Suppressor macrophage treated with lipopolysaccharide for 4 hours (primary cell): ENCODE results near the gene MDGA2.
"Not testable (repeated sequence)": the region's sequence is repeated elsewhere in the genome, so short reads cannot be mapped to it uniquely, and the experiment has no call there.

Experiments
- DNase-seq: peaks from one replicate; pipeline ENCODE4 v3.0.0-alpha.2; 2020

Gene MDGA2

DNA sequence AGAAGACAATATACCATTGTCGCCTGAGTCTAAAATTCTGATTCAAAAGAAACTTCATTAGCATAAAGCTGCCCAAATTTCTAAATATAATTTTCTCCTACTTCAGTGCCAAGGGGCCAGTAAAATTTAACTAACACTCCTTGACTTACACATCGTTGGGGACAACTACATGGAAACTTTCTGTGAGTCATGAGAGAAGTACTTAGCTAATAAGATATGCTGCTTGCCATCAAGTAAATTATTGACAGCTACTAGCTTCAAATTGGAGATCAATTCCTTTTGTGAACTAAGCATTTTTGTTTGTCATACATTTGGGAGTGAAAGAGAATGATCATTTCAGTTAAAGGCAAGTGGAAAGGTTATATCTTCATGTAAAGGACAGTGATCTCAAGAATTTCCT is 373.3 kb downstream of the MDGA2 start:
- DNase-seq = no peak

DNA sequence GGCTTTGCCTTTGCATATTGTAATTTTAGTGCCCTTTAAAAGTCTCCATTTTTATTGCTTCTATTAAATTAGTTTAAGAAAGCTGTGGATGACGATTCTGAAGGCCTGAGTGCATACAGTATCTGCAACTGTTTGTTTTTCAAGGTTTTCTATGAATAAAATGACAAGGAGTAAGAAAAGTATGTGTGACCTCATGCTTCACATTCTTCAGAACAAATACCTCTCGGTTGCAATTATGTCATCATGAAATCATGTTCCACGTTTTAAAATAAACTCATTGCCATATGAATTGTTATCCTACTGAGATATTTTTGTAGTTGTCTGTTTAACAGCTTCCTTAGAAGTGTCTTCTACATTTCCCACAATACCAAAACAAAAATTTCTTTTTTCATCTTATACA is 374.6 kb downstream of the MDGA2 start:
- DNase-seq = no peak

DNA sequence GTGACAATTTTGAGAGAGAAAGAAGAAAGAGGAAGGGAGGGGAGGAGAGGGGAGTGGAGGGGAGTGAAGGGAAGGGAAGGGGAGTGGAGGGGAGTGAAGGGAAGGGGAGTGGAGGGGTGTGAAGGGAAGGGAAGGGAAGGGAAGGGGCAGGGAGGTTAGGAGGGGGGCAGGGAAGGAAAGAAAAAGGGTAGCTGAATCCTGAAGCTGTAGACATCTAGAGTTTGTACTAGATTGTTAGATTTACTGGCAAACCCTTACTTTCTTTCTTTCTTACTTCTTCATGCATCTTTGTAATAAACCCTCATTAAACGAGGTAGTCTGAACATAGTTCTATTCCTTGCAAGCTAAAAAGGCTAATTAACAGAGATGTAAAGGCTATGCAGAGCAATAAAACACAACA is 378.0 kb downstream of the MDGA2 start:
- DNase-seq = no peak

DNA sequence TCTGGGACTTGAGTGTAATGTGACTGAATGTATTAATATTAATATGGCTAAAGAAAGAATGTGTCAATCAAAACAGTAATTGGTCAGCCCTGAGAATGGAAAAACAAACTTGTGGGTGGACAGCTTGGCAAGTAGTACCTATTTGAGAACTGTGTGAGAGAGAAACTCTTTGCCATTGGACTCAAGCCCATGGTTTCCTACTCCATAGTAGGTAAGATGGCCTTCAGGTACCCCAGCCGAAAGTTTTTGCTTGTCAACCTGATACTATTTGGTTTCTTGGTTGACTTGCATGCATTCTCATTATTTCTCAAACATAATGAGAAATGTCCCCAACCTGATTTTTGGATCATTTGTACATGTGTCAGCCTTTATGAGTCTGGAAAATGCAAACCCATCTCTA is 391.1 kb downstream of the MDGA2 start:
- no peak for DNase-seq

DNA sequence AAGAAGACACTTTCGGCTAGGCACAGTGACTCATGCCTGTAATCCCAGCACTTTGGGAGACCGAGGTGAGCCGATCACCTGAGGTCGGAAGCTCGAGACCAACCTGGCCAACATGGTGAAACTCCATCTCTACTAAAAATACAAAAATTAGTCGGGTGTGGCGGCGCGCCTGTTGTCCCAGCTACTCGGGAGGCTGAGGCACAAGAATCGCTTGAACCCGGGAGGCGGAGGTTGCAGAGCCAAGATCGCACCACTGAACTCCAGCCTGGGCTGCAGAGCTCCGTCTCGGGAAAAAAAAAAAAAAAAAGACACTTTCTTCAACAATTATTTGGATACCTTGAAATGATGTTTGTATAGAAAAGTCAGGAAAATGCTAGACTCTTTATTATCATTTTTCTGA is 393.6 kb downstream of the MDGA2 start:
- DNase-seq = not testable (repeated sequence)

DNA sequence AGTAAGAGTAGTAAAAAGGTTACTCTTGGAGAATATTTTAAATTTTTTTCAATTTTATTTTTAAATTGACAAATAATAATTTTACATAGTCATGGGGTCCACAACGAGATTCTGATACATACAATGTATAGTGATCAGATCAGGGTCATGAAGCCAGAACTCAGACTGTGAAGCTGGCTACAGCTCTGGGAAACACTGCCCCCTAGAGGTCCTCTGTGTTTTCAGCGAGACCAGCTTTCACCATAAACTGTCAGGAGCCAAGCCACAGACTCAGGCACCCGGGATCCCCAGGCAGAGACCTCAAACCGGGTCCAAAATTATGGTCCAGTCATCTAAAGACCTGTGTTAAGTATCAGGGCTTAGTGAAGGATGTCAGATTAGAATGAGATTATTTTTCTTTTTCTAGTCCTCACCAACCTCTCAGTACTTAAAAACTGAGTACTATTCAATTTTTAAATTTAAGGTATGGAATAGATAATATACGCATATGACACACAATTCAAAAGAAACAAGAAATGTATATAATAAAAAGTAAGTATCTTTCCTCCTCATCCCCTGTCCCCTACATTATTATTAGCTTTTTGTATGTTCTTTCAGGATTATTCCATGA is 397.1 kb downstream of the MDGA2 start:
- DNase-seq = peak; percentile 72

DNA sequence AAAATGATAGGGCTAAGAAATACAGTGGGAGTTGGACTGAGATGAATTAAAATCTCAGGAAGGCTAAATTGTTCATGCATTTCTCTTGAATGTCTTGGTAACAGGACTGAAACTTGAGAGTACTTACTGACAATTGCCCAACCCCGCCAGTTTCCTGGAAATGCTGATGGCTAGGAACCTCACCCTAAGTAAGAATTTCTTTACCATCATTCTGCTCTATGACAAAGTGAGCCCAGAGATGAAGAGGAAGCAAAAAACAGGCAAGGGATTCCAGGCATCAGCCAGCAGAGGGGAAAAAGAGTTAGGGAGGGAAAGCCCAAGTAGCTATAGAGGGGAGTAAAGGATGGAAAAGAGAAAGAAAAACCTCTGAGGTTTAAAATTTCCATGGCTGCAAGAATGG is 397.7 kb downstream of the MDGA2 start:
- peak; percentile 4 for DNase-seq

DNA sequence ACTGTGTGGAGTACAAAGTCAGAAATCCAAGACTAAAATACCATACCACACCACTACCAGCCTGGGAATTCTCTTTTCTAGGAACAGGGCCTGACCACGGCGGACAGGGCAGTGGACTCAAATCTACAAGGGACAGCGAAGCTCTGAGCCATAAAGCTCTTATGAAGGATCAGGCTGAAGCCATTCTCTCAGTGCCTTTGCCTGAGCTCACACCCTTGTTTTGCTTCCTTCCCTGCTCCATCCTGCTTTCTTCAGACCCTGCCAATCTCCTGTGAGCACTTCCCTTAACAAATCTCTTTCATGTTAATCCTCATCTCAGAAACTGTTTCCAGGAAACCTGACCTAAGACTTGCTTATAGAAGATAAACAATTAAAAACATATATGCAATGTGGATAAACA is 398.5 kb downstream of the MDGA2 start:
- DNase-seq = no peak

DNA sequence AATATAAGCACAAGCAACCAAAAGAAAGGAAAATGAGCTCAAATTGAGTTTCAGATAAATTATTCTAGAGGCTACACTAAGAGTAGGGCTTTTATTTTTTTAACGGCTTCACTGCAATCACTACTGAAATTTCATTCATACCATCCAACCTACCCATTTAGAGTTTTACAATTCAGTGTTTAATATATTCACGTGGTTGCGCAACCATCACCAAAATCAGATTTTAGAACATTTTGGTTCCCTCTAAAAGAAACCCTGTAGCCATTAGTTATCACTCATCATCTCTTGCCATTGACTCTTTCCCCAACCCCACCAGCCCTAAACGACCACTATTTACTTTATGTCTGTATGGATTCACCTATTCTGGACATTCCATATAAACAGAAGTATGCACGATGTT is 401.5 kb downstream of the MDGA2 start:
- DNase-seq = no peak

DNA sequence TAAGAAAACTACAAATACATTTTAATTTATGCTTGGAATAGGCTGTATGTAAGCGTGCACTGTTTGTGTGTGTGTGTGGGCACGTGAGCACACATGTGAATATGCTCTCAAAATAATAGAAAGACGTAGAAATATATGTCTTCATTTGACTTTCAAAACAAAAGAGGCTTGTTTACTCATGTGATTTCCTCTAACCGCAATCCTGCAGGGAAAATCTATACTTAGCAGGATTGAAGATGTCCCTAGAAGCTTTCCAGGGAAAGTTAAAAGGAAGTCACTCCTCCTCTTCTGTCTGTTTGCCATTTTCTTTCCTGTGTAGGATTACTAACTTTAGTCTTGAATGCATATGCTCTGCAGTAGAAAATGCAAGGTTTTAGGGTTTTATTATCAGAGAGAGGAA is 404.7 kb downstream of the MDGA2 start:
- no peak for DNase-seq

DNA sequence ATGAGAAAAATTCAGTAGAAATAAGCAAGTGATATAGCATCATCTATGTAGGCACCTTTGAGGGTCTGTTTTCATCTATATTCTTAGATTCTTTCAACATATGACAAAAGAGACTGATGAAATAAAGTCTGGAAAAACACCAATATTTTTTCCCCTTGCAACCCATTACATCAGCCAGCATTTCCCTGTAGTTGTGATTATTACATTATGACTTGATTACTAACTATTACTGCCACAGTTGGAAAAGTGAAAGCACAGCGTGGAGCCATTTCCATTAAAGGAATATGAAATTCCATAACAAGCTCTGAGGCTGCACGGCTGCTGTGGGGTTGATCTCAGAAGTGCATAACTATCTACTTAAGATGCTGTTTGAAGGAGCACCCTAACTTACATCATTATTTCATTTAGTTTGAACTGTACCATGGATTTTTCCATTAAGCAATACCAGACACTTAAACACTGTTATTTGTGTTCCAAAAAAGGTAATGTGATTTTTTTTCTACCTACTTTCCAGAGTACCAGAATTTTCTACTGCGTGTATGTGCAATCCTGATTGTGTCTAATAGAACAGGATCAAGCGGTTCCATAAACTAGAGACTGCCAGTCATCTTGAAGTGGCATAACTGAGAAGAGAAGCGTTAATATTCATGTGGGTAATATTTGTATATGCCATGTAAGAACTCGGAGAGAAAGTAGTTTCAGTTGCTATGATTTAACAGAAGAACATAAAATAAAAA is 405.5 kb downstream of the MDGA2 start:
- no peak for DNase-seq

DNA sequence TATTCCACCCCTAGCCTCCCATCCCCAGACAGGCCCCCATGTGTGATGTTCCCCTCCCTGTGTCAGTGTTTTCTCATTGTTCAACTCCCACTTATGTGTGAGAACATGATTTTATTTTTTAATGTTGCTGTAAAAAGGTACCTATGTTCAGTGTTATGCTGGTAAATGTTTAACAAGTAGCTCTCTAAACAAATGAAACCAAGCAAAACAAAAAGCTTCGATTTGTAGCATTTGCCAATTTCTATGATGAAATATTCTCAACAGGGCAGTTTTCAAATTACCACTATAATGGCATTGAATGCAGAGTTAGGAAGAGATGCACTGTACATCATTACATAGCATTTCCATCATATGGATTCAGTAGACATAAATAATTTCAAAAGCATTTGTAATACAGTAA is 410.6 kb downstream of the MDGA2 start:
- no peak for DNase-seq

DNA sequence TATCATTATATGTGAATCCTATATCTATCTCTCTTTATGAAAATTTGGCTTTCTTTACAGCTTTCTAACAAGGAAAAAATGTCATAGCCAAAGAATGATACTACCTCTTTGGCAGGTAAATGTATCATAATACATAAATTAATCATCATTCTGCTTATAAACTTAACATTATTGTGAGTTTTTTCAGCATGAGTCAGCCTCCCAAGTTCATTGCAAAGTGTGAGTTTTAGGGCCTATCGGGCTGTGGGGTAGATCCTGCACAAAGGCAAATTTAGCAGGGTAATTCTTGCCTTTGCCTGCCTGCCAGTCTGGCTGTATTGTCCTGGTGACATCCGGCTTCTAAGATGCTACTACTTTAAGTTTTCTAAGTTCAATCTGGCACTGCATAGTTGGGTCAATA is 412.6 kb downstream of the MDGA2 start:
- no peak for DNase-seq

DNA sequence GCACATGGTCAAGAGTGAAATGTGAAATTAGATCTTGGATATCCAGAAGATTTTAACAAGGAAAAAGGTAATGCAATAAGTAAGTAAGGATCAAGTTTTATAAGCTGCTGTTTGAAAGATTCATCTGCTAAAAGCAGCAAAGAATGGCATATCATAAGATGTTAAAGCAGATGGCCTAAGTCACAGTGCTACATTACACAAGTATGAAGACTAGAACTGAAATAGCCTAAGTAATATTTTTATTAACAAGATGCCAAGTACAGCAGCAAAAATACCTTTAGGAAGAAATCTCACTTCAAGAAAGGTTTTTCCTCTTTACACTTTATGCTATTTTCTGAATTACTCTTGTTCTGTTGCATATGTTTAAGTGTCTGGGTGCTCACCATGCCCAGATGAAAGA is 414.1 kb downstream of the MDGA2 start:
- DNase-seq = no peak

DNA sequence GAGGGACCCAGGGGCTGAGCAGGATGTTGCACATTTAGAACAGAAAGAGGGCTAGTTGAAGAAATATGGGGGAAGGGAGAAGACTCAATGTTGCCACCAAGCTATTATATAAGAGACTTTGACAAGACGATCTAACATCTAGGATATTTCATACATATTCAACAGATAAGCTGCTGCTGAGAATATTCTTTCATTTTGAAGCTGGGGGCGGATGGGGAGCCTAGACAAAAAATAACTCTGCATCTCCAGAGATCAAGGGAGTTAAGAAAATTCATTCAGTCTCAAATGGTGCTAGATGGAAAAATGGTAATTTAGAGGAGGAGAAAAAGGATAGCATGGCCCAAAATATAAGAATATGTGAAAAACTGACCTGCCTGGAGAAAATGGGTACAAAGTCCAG is 415.6 kb downstream of the MDGA2 start:
- no peak for DNase-seq

DNA sequence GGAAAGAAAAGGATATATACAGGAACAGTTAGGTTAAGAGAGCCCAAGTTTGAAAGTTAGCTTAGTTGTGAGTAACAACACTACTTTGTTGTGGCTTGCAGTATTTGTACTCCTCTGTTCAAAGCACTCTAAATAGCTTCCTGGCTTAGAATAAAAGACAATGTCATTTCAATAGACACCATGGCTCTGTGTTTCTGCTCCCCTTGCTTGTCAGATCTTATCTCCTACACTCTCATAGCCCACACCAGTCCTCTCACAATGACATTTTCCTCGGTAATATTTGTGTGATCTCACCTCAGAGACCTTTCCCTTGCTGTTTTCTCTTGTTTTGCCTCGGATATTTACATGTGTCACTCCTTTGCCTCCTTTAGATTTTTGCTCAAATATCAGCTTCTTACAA is 418.4 kb downstream of the MDGA2 start:
- no peak for DNase-seq

DNA sequence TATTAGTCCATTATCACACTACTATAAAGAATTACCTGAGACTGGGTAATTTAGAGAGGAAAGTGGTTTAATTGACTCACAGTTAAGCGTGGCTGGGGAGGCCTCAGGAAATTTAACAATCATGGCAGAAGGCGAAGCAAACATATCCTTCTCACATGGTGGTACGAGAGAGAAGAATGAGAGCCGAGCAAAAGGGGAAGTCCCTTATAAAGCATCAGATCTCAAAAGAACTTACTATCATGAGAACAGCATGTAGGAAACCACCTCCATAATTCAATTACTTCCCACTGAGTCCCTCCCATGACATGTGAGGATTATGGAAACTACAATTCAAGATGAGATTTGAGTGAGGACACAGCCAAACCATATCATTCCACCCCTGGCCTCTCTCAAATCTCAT is 422.6 kb downstream of the MDGA2 start:
- no peak for DNase-seq

DNA sequence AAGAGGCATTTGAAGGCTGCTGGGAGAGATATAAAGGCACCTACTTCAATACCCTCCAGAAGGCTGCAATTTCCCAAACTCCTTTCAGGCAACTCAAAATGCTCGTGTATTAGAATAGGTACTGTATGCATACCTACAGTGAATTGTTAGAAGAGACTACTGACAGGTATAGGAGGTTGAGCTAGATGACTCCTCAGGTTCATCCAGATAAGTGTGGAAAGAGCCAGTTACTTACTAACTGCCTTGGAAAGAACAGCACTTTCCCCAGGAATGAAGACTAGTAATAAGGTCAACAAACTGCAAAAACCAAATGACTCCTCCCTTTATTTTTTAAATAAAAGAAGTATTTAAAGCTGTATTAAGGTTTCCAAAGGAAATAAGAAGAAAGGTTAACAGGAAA is 429.0 kb downstream of the MDGA2 start:
- DNase-seq = no peak

DNA sequence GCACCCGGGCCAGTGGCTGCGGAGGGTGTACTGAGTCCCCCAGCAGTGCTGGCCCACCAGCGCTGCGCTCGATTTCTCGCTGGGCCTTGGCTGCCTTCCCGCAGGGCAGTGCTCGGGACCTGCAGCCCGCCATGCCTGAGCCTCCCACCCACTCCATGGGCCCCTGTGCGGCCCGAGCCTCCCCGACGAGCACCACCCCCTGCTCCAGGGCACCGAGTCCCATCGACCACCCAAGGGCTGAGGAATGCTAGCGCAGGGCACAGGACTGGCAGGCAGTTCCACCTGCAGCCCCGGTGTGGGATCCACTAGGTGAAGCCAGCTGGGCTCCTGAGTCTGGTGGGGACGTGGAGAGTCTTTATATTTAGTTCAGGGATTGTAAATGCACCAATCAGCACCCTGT is 432.8 kb downstream of the MDGA2 start:
- DNase-seq = not testable (repeated sequence)

DNA sequence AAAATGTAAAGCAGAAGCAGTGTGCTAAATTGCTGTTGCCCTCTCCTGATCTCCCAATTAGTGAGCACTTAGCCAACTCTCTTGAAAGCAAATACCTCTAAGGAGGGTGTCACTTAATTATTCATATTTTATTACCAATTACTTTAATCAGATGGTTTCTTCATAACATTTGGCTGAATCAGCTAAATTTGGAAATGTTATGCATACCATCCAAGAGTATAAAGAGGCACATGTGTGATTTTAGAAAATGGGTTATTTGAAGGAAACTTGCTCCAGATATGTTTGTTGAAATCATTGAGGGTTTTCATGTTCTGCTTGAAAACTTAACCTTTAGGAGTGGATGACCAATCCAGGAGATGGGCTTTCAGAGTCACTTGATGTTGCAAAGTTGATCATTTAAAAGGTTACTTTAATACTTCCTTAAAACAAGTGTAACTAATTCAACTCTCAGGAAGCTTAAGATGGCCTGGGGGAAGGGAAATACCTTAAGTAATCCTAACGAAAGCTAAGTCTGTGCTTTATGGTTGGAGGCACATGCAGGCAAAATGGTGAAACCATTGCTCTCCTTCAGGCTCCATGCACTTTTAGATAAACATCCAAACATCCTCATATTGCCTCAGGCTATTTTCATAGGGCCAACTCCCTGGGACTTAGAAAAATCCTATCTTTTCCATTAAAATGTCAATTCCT is 434.5 kb downstream of the MDGA2 start:
- peak; percentile 3 for DNase-seq

DNA sequence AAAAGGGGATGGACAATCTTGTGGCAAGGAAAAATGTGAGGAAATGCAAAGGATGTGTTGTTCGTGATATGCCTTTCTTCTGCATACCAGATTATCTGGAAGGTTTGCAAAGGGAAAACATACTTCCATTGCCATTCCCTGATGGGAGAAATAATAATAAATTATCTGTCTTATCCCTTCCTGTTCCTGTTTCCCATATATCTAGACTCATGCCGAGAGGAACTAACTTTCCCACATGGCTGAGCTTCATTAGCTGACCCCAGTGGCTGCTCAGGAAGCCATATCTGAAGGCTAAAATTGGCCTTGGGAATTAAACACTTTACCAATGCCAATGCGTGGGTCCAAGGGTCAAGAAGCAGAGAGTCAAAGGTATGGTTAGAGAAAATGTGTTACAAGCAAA is 439.8 kb downstream of the MDGA2 start:
- DNase-seq = no peak

DNA sequence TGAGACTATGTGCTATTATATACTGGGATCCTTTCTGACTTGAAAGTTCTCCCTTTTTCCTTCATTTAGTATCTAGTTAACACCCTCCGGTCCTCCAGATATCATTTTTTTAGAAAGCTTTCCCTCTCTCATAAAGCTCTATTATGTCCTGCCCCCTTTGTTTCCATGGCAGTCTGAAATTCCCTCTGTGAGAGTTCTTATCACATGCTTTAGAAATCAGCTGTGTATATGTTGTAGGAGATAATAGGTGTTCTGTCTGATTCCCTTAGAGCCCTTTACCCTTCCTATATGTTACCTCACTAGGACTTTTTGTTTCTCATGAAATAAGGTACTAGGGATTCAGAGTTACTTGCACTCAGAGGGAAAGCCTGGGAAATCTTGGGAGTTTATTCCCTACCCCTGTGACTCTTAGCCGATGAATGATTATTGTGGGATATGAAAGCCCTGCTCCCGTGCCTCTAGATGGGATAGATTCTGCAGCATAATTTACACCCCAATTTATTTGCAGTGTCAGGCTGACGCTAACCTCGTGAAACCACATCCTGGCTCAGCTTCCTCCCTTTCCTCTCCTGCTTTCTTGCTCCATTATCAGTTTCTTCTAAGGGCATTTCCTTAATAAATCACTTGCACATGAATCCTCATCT is 448.4 kb downstream of the MDGA2 start:
- DNase-seq = peak; percentile 16

DNA sequence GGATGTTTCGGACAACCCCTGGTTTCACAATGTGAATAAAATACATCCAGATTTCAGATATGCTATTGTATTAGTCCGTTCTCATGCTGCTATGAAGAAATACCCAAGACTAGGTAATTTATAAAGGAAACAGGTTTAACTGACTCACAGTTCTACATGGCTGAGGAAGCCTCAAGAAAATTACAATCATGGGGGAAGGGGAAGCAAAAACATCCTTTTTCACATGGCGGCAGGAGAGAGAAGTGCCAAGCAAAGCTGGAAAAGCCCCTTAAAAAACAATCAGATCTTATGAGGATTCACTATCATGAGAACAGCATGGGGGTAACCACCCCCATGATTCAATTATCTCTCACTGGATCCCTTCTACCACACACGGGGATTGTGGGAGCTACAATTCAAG is 451.7 kb downstream of the MDGA2 start:
- DNase-seq = no peak

DNA sequence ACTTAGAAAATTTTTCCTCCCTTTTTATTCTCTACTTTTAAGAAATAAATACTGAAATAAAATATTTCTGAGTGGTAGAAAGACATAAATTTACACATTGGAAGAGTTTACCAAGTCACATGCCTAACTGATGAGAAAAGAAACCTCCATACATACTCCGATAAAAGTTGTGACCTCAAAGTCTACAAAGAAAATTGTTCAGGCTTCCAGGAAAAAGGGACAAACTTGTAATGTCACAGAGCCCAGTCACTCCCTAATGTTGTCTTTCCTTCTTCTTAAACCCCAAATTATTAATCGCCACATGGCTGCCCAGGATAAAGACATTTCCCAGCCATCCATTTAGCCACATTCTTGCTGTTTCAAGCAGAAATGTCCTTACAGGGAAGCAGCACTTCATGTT is 455.3 kb downstream of the MDGA2 start:
- DNase-seq = no peak
